AG09319 (cell line): Measurements from ENCODE around the gene GPR12.

Experiments
- DNase-seq: peaks from one replicate; pipeline ENCODE4 v3.0.0-alpha.2; 2010; ENCODE audit warnings: low read depth; ENCODE audit errors: extremely low read depth
- TF ChIP-seq, protein P1 (sequence below): IDR thresholded peaks from 2 replicates; pipeline ENCODE4 v1.5.1; 2011; ENCODE audit warnings: low read depth, mild to moderate bottlenecking, inconsistent platforms, low read length, moderate library complexity

The GPR12 gene

DNA sequence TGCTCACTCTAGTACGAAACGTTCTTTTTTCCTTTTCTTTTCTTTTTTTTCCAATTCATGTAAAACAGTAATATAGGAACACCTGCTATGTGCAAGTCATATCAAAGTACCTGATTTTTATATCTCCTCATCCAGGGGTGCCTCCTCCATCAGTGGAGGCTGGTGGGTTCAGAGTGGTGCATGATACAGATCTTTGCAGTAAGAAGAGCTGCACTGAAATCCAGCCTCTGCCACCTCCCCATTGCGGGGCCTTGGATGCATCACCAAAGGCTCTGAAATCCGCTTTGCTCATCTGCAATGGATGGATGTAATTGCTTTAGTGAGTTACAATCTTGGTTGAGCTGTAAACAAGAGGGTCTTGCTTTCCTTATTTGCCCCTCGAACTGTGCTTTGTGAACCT, 38.3 kb downstream of the GPR12 start:
- DNase-seq: no peak
- TF ChIP-seq, protein P1, sequence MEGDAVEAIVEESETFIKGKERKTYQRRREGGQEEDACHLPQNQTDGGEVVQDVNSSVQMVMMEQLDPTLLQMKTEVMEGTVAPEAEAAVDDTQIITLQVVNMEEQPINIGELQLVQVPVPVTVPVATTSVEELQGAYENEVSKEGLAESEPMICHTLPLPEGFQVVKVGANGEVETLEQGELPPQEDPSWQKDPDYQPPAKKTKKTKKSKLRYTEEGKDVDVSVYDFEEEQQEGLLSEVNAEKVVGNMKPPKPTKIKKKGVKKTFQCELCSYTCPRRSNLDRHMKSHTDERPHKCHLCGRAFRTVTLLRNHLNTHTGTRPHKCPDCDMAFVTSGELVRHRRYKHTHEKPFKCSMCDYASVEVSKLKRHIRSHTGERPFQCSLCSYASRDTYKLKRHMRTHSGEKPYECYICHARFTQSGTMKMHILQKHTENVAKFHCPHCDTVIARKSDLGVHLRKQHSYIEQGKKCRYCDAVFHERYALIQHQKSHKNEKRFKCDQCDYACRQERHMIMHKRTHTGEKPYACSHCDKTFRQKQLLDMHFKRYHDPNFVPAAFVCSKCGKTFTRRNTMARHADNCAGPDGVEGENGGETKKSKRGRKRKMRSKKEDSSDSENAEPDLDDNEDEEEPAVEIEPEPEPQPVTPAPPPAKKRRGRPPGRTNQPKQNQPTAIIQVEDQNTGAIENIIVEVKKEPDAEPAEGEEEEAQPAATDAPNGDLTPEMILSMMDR: no peak

DNA sequence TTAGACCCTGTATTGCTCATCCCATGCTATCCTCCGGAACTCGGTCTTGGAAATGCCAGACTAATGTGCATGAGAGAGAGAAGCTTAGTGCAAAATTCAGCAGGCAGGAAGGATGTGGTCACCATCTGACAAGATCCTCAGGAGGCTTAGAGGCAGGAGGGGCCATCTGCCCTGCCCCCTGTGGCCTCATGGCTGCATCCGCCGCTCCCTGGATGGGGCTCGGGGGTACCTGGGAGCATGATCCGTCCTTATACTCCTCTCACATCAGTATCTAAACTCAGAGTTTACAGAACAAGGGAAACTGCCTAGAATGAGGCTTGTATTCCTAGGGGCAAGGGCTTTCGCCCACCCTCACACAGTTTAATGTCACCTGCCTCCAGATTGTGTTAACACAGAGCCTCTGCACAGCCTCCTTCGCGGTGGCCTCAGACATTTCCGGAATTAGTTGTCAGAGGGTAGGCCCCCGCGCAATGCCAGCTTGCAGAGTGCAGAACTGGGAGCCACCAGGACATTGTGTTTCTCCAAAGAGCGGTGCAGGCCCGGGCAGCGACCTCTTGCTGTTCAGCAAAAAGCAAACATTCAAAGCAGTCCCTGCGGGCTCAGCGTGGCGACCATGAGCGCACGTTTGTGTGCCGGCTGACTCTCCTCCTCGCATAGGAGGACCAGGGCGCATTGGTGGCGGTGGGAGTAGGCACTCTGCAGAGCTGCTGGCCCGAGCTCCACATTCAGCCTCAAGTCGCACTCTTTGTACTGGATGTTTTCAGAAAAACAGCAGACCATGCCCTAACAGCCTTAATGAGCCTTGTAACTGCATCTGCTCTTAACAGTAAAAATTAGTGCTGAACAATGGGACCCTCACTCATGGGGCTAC, 39.1 kb downstream of the GPR12 start:
- no peak for DNase-seq
- TF ChIP-seq, protein P1: no peak

DNA sequence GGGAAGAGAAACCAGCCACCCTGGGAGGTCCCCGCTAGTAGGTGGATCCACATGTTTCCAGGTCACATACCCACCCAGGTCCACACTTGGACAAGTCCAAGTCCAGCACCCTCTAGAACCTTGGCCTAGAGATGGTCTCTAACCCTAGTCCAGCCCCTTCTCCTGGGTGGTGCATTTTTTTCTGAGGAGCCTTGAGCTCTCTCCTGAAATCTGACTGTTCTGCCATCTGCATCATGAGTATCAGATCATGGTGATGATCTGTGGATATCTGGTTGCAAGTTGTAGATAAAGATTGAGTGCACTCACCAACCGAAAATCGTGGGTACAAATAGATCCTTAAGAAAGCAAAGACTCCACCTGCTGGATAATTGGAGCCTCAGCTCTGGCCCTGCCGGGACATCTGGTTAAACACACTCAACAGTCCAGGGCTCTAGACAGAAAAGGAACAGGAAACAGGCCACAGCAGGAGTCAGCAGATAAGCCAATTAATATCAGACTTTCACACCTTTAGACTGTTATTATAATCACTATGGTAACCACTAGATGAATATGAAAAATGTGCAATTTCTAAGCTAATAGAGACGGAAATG, 41.1 kb downstream of the GPR12 start:
- DNase-seq: no peak
- TF ChIP-seq, protein P1: no peak; the same call in none of the 2 replicates

DNA sequence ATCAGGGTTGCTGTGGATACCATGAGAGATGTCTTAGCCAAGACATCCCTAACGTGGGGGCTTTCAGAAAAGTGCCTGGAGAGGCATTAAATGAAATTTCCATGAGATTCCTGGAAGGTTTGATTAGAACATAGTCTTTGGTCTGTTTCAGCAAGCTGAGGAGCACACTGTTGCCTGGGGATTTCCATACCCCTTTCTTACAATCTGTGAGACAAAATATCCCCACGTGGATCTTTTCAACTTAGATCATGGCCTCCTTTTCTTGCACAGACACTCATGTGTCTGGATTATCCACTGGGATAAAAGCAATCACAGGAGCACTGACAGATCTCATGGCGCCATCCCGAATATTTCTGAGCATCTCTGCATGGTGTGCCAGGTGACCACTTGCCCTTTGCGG, 41.7 kb downstream of the GPR12 start:
- TF ChIP-seq, protein P1: no peak
- DNase-seq: no peak

DNA sequence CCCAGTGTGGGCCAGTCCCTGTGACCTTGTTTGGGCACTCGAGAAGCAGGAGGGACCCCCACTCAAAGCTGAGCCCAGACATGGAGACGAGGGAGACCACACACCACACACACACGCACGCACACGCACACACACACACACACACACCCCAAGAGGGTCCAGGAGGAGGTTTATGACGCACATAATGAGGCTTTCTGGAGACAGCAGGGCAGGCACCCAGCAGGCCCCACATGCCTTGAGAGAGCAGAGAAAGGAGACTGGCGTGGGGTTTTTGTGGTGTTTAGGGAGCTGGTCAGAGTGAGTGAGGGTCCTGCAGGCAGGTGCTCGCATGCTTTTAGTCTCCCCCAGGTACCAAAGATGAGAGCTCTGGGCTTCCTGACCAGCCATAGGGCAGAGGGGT, 42.4 kb downstream of the GPR12 start:
- no peak for DNase-seq
- TF ChIP-seq, protein P1: no peak

DNA sequence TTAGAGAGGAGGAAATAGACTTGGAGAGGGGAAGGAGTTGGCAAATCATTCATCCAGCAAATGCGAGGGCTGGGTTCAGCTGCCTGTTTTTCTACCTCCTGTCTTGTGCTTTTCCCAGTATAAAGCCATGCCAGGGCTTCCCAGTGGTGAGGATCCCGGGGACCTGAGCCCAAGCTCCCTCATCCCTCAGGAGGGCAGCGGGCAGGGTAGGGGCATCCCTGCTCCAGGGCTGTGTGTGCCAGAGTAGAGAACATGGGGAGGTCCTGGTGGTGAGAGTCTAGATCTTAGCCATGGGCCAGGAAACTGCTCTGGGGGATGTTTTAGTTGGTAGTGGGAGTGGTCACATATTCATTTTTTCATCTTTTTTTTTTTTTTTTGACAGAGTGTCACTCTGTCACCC, 43.6 kb downstream of the GPR12 start:
- no peak for DNase-seq
- TF ChIP-seq, protein P1: no peak

DNA sequence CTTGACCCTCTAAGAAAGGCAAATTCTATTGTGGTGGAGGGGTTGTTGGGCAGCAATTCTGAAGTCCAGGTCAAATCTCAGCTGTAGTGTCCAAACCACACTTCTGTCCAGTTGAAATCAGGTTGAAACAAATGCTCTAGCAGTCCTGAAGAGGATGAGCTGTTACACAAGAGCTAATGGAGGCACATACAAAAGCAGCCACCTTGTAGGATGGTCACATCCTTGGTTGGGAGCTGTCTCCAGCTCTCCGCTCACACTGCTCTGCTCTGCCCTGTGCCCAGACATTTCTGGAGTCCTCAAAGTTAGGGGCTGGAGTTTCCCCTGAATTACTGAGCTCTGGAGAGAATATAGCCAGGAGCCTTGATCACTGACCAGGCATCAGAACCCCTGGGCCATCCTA, 47.2 kb downstream of the GPR12 start:
- TF ChIP-seq, protein P1: no peak

More for the DNA sequence above, 47.2 kb downstream of the GPR12 start:
- DNase-seq: no peak
